Activated CD4-positive, CD25-positive, alpha-beta regulatory T cell (primary cell): ENCODE results near the gene SOCS1.

Experiments
- DNase-seq, 4 experiments: peaks; one replicate each; lab custom pipeline; 2025; lab: John Stamatoyannopoulos, UW

Gene SOCS1

DNA sequence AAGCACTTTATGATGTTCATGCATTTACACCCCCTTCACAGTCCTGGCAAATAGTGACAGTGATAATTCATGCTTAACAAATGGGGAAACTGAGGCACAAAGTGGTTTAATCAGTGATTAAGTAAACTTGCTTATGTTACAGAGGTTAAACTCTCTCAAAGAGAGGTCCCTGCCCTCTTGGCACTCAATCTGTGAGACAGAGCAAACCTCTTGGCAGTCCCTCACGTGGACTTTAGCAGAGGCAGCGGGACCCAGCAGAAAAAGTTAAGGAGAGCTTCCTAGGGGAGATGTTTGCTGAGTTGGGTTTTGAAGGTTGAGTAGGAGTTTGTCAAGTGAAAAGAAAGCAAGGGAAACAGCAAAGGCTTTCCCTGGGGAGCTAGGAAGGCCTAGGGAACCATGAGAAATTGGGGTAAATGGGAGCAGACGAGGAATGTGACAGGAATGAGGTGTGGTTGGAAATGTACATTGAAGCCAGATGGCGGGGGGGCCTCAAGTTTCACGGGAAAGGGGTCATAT is 10.7 kb downstream of the SOCS1 start:
- DNase-seq = no peak

GRCh38 chr16:11242658-11243057 is 13.3 kb downstream of the SOCS1 start:
- no peak for DNase-seq

DNA sequence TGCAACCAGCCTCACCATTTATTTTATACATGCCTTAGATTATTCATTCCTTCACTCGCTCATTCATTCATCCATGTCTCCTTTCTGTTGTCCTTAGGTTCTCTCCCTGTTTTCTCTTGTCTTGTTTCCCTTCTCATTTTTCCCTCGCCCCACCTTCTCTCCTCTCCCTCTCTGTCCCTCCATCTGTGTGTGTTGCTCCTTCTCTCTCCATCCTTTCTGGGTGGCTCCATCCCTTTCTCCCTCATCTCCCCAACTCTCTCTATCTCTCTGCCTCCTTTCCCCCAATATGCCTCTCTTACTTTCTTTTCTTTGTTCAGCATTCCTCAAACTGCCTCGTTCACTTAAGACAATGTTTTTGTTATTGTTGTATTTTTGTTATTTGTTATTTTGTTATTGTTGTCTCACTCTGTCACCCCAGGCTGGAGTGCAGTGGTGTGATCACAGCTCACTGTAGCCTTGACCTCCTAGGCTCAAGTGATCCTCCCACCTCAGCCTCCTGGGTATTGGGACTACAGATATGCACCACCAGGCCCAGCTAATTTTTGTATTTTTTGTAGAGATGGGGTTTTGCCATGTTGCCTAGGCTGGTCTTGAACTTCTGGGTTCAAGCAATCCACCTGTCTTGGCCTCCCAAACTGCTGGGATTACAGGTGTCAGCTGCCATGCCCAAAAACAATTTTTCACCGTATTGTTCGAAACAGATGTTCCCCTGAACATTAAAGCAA is 14.4 kb downstream of the SOCS1 start:
- no peak for DNase-seq

DNA sequence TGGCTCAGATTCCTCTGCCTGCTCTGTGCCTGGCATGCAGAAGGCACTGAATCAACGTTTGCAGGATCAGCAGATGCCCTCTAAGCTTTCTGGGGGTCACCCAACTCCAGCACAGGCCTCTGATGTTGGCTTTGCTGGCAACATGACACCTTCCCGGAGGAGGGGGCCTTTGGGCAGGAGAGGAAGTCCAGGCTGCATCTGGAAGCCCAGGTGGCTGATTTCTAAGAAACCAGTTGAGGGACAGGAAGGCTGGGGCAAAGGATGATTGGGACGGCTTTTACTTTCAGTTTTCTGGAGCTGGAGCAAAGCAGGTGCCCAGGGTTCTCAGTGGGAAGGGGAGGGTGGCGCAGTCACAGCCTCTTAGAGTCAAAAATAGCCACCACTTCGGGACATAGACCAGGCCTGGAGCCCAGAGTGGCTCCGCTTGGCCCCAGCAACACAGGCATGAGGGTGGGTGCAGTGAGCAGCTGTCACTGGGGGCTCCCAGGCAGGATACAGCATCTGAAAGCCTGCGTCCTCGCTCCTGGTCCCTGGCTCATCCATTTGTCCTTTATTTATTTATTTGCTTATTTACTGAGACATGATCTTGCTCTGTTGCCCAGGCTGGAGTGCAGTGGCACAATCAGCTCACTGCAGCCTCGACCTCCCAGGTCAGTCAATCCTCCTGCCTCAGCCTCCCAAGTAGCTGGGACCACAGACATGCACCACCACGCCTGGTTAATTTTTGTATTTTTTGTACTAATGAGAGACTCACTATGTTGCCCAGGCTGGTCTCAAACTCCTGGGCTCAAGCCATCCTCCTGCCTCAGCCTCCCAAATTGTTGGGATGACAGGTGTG is 15.1 kb downstream of the SOCS1 start:
- no peak for DNase-seq

GRCh38 chr16:11239644-11240632 is 16.1 kb downstream of the SOCS1 start:
- DNase-seq = no peak

GRCh38 chr16:11238272-11239202 is 17.5 kb downstream of the SOCS1 start:
- no peak for DNase-seq

DNA sequence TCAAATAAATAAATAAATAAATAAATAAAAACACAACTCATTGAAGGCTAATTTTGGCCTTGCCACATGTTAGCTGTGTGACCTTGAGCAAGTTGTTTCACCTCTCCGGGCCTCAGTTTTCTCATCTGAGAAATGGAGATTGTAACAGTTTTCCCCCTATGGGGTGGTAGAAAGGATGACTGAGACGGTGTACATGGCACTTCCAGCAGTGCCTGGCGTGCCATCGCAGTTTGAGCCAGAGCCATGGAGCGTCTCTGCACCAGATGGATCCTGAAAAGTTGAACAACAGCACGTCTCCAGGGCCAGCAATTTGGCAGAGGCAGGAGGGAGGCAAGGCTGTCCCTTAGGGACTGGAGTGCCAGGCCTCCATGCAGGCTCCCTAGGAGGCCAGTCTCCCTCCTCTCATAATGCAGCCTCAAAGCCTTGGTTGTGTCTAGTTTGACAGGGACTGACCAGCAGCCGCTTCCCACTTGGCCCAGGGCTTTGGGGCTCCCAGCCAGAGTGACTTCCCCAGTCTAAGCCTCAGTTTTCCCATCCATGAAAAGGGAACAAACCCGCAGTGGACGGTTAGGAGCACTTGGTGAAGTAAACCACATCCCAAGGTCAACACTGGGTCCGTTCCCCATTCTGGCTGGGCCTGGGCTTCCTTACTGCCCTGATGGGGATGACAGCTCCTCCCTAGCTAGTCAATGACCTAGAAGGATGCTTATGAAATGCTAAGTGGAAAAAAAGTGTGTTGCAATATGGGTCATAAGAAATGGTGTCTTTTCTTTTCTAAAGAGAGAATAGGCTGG is 19.3 kb downstream of the SOCS1 start:
- no peak for DNase-seq

- no peak for DNase-seq
Observed at GRCh38 chr16:11235703-11235991, 20.4 kb downstream of the SOCS1 start.

DNA sequence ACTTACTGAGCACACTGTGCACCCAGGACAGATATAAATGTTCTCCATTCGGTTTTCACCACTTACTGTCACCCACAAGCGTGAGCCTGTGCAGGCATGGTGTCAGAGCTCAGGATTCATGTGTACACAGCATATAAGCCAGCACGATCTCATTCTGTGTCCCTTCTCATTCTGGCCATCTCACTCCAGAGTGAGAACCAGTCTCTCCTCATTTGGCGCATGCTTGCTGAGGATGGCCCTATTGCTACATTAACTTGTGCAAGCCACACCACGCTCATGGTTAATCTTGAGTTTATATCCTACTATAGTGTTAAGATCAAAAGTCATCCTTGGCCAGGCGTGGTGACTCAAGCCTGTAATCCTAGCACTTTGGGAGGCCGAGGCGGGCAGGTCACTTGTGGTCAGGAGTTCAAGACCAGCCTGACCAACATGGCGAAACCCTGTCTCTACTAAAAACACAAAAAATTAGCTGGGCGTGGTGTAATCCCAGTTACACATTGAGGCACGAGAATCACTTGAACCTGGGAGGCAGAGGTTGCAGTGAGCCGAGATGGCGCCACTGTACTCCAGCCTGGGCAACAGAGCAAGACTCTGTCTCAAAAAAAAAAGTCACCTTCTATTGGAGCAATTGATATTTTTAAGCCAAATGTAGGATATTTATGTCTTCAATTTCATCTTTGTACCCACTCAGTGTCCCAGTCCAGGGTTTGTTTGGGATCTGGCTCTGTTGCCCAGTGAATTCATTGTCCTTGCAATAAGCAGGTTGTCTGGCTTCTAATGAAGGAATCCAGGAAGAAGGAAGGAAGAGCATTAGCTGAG is 20.9 kb downstream of the SOCS1 start:
- no peak for DNase-seq

DNA sequence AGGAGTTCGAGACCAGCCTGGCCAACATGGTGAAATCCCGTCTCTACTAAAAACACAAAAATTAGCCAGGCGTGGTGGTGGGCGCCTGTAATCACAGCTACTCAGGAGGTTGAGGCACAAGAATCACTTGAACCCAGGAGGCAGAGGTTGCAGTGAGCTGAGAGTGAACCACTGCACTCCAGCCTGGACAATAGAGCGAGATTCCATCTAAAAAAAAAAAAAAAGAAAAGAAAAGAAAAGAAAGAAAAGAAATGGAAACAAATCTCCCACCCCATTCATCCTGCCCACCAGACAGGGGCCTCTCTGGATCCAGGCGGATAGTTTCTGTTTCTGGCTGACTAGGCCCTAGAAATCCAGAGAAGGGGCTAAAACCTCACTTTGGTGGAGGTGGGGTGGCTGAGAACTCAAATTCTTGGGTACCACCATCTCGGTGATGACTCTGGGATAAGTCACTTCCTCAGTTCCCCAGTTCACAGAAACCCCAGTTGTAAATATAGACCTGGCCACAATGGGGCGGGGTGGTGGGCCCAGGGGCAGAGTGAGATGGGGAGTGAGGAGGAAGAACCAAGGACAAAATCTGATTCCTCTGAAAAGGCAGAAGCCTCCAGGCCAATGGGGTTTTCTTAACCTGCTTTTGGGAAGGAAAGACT is 22.2 kb downstream of the SOCS1 start:
- DNase-seq = peak; percentile 21 to 57 (median 34)

DNA sequence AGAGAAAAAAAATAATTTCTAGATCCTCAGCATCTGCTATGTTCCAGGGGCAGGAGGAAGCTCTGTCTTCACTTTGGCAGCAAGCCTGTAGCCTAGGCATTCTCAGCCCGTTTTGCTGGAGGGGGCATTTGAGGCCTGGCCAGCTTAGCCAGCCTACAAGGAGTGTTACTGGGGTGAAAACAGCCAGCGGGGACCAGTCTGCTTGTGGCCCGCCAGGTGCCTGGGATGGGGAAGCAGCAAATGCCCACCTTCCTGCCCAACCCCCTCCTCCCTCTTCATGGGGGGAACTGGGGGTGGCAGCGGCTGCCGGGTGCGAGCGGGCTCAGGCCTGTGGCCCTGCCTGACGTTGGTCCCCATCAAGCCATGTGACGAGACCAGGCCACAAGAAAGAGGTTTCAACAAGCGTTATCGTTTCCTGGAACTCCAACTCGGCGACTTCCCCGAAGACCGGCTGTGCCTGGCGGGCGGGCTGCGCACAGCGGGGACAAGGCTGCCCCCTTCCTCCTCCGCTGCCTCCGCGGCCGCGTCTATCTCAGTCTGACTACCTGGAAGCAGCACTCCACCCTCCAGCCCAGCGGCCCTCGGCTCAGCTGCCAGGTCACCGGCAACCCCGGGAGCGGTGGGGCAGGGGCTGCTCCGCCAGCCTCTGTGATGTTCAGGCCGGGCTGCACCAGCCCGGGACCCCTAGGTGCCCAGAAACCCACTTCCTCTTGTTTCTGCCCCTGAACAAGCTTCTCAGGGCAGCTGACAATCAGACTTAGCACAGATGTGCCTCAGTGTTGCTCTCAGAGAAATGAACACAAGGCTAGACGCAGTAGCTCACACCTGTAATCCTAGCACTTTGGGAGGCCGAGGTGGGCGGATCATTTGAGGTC is 22.9 kb downstream of the SOCS1 start:
- DNase-seq = peak; percentile 80 to 89 (median 86)

- DNase-seq = no peak
Observed at GRCh38 chr16:11232302-11232851, 23.6 kb downstream of the SOCS1 start.

- no peak for DNase-seq
Observed at GRCh38 chr16:11231367-11231970, 24.5 kb downstream of the SOCS1 start.

DNA sequence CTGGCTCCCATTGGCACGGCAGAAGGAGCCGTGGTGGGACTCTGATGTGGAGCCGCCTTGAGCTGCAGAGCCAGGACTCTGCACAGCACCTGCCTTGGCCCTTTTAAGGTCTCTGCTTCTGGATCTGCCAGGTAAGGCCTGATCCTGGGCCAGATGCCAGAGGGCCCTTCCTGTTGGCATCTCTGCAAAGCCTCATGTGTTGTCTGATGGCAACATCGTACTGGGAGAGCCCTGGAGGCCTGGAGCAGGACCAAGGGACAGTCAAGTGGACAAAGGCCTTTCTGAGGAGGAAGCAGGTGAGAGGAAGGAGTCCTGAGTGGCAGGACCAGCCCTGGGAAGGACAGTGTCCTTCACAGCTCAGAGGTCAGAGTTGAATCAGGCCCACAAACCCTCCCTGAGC is 26.1 kb downstream of the SOCS1 start:
- DNase-seq = no peak

- no peak for DNase-seq
Observed at GRCh38 chr16:11229432-11229831, 26.6 kb downstream of the SOCS1 start.

GRCh38 chr16:11225677-11226549 is 30.1 kb downstream of the SOCS1 start:
- DNase-seq = no peak
